ENCODE measurements around the gene CEACAM4.

DNA sequence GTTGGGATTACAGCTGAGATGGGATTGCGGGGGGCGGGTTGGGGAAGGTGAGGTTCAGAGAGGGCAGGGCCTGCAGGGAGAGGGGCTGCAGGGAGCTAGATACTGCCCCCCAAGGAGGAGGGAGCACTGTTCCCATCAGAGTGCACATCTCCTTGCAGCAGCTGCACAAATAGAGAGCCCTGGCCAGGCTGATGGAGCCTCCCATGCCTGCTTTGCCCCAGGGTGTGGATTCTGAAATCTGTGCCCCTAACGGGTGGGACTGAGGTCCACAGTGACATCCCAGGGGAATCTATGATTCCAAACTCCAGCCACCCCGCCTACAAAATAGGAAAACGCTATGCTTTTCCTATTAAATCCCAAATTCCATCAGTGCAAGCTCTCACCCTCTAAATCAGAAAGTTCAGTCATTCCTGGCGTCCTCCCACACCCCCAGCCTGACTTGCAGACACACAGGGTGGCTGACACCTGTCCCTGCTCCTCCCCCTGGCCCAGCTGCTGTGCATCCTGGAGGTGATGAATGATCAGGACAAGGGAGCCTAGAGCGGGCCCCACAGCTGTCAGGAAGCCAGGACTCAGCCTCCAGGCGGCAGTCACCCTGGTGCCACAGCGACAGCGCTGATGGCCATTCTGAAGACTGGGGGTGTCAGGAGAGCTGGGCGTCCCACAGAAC is 57.3 kb downstream of the CEACAM4 start:
- TF ChIP-seq, protein P1, sequence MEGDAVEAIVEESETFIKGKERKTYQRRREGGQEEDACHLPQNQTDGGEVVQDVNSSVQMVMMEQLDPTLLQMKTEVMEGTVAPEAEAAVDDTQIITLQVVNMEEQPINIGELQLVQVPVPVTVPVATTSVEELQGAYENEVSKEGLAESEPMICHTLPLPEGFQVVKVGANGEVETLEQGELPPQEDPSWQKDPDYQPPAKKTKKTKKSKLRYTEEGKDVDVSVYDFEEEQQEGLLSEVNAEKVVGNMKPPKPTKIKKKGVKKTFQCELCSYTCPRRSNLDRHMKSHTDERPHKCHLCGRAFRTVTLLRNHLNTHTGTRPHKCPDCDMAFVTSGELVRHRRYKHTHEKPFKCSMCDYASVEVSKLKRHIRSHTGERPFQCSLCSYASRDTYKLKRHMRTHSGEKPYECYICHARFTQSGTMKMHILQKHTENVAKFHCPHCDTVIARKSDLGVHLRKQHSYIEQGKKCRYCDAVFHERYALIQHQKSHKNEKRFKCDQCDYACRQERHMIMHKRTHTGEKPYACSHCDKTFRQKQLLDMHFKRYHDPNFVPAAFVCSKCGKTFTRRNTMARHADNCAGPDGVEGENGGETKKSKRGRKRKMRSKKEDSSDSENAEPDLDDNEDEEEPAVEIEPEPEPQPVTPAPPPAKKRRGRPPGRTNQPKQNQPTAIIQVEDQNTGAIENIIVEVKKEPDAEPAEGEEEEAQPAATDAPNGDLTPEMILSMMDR (IDR thresholded peaks at IDR 0.05; ENCODE audit: low read depth, low read length, missing input control) = no peak
- TF ChIP-seq YY1 (IDR thresholded peaks at IDR 0.05) (no peak), TAF1 (conservative IDR thresholded peaks at IDR 0.05) (no peak), SP1 (IDR thresholded peaks at IDR 0.05) (no peak), RAD21 (IDR thresholded peaks at IDR 0.05) (no peak), FOXA2 (IDR thresholded peaks at IDR 0.05) (no peak), GABPA (IDR thresholded peaks at IDR 0.05 in 1 of 2, conservative IDR thresholded peaks at IDR 0.05 in 1 of 2) (no peak)
- TF ChIP-seq, protein P2, sequence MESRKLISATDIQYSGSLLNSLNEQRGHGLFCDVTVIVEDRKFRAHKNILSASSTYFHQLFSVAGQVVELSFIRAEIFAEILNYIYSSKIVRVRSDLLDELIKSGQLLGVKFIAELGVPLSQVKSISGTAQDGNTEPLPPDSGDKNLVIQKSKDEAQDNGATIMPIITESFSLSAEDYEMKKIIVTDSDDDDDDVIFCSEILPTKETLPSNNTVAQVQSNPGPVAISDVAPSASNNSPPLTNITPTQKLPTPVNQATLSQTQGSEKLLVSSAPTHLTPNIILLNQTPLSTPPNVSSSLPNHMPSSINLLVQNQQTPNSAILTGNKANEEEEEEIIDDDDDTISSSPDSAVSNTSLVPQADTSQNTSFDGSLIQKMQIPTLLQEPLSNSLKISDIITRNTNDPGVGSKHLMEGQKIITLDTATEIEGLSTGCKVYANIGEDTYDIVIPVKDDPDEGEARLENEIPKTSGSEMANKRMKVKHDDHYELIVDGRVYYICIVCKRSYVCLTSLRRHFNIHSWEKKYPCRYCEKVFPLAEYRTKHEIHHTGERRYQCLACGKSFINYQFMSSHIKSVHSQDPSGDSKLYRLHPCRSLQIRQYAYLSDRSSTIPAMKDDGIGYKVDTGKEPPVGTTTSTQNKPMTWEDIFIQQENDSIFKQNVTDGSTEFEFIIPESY (IDR thresholded peaks at IDR 0.05) = no peak
- TF ChIP-seq, protein P3, sequence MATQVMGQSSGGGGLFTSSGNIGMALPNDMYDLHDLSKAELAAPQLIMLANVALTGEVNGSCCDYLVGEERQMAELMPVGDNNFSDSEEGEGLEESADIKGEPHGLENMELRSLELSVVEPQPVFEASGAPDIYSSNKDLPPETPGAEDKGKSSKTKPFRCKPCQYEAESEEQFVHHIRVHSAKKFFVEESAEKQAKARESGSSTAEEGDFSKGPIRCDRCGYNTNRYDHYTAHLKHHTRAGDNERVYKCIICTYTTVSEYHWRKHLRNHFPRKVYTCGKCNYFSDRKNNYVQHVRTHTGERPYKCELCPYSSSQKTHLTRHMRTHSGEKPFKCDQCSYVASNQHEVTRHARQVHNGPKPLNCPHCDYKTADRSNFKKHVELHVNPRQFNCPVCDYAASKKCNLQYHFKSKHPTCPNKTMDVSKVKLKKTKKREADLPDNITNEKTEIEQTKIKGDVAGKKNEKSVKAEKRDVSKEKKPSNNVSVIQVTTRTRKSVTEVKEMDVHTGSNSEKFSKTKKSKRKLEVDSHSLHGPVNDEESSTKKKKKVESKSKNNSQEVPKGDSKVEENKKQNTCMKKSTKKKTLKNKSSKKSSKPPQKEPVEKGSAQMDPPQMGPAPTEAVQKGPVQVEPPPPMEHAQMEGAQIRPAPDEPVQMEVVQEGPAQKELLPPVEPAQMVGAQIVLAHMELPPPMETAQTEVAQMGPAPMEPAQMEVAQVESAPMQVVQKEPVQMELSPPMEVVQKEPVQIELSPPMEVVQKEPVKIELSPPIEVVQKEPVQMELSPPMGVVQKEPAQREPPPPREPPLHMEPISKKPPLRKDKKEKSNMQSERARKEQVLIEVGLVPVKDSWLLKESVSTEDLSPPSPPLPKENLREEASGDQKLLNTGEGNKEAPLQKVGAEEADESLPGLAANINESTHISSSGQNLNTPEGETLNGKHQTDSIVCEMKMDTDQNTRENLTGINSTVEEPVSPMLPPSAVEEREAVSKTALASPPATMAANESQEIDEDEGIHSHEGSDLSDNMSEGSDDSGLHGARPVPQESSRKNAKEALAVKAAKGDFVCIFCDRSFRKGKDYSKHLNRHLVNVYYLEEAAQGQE (IDR thresholded peaks at IDR 0.05) = no peak

All from liver (tissue), 3 donors.